Measurements from ENCODE around the gene PRKAG2.

PRKAG2 gene

GRCh38 chr7:151773797-151774196 is 103.1 kb downstream of the PRKAG2 start:
- Histone ChIP-seq H3K4me3 (ENCODE audit: low read depth in 1 of 2, low read length in 1 of 2) (no peak overlapping the region), H3K4me1 (ENCODE audit: control insufficient read depth in 1 of 2, insufficient read depth in 1 of 2, low read depth in 1 of 2, low read length in 1 of 2) (no peaks in the 10 kb centered on the region), H3K9me3 (no peaks in the 10 kb centered on the region), H3K27me3 (no peaks in the 10 kb centered on the region), H3K36me3 (no peaks in the 10 kb centered on the region), H3K27ac (no peak overlapping the region)
- TF ChIP-seq CTCF (IDR thresholded peaks at IDR 0.05), result no peak

- Histone ChIP-seq H3K4me1 (ENCODE audit: control insufficient read depth in 1 of 2, insufficient read depth in 1 of 2, low read depth in 1 of 2, low read length in 1 of 2) (no peaks in the 10 kb centered on the region), H3K36me3 (no peaks in the 10 kb centered on the region), H3K27me3 (no peaks in the 10 kb centered on the region), H3K4me3 (ENCODE audit: low read depth in 1 of 2, low read length in 1 of 2) (no peak overlapping the region), H3K27ac (no peak overlapping the region), H3K9me3 (peaks cover 8% of the 10 kb centered on the region)
- TF ChIP-seq CTCF (IDR thresholded peaks at IDR 0.05), result no peak
Observed at GRCh38 chr7:151770232-151770631, 106.7 kb downstream of the PRKAG2 start.

- H3K4me1 ChIP-seq (ENCODE audit: control insufficient read depth in 1 of 2, insufficient read depth in 1 of 2, low read depth in 1 of 2, low read length in 1 of 2), result no peaks in the 10 kb centered on the region
- no peak for TF ChIP-seq CTCF (IDR thresholded peaks at IDR 0.05)
- H3K27ac ChIP-seq, result no peak overlapping the region
- no peaks in the 10 kb centered on the region for H3K36me3 ChIP-seq
- no peak overlapping the region for H3K4me3 ChIP-seq (ENCODE audit: low read depth in 1 of 2, low read length in 1 of 2)
- peaks cover 11% of the 10 kb centered on the region for H3K9me3 ChIP-seq
- no peaks in the 10 kb centered on the region for H3K27me3 ChIP-seq
Observed at GRCh38 chr7:151769188-151769821, 107.6 kb downstream of the PRKAG2 start.

- Histone ChIP-seq H3K4me3 (ENCODE audit: low read depth in 1 of 2, low read length in 1 of 2) (no peak overlapping the region), H3K9me3 (peaks cover 11% of the 10 kb centered on the region), H3K27me3 (no peaks in the 10 kb centered on the region), H3K36me3 (no peaks in the 10 kb centered on the region), H3K27ac (no peak overlapping the region), H3K4me1 (ENCODE audit: control insufficient read depth in 1 of 2, insufficient read depth in 1 of 2, low read depth in 1 of 2, low read length in 1 of 2) (no peaks in the 10 kb centered on the region)
- TF ChIP-seq CTCF (IDR thresholded peaks at IDR 0.05), result no peak
Observed at GRCh38 chr7:151768805-151769187, 108.1 kb downstream of the PRKAG2 start.

GRCh38 chr7:151767557-151767956 is 109.4 kb downstream of the PRKAG2 start:
- Histone ChIP-seq H3K4me1 (ENCODE audit: control insufficient read depth in 1 of 2, insufficient read depth in 1 of 2, low read depth in 1 of 2, low read length in 1 of 2) (no peaks in the 10 kb centered on the region), H3K4me3 (ENCODE audit: low read depth in 1 of 2, low read length in 1 of 2) (no peak overlapping the region), H3K27ac (no peak overlapping the region), H3K9me3 (peaks cover 11% of the 10 kb centered on the region), H3K36me3 (no peaks in the 10 kb centered on the region), H3K27me3 (no peaks in the 10 kb centered on the region)
- no peak for TF ChIP-seq CTCF (IDR thresholded peaks at IDR 0.05)

Data from neutrophil (primary cell).